CD4-positive, alpha-beta T cell treated with Interleukin-10 for 1 hour (primary cell): ENCODE measurements around the gene GAS6.

Experiments used
- DNase-seq: peaks from one replicate; pipeline ENCODE4 v3.0.0-alpha.2; 2020

Gene GAS6

DNA sequence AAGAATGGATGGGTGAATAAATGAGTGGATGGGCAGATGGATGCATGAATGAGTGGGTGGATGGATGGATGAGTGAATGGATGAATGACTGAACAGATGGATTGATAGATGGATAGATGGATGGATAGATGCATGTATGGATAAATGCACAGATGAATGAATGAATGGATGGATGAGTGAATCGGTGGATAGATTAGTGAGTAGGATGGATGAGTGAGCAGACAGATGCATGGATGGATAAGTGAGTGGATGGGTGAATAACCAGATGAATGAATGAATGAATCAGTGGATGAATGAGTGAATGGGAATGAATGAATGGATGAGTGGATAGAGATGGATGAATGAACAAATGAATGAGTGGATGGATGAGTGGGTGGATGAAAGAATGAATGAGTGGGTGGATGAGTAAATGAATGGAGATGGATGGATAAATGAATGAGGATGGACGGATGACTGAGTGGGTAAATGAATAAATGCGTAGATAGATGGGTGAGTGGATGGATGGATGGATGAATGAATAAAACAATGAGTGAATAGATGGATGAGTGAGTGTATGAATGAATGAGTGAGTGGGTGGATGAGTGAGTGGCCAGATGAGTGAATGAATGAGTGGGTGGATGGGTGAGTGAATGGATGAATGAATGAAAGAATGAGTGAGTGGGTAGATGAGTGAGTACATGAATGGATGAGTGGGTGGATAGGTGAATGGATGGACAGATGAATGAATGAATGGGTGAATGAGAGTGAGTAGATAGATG lies 13.0 kb downstream of the GAS6 start:
- DNase-seq: no peak

DNA sequence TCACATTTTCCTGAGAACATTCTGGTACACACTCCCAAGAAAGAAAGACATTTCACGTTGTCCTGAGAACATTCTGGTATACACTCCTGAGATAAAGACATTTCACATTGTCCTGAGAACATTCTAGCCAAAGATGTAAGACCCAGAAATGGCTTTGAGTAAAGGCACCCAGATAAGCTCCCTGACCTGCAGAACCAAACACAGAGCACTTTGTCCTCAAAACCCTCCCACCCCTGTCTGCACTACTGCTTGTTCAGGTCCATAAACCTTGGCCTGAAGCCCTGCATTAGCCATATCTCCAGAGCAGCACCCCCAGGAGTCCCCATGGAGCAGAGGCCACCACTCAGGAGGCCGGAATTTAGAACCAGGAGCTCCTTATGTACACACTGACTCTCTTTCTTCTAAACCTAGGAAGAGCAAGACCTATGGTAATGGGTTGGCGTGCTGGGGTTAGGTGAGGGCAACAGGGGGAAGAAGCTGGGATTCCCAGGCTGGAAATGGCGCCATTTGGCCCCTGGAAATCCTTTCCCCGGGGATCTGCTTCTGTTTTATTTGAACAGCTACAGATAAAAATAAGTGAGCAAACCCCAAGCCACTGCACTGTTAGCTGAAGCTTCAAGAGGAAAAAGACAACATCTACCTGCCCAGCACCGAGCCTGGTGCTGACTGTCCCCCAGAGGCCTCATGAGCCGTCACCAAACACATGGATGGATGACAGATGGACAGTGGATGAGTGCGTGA lies 13.7 kb downstream of the GAS6 start:
- DNase-seq: no peak

DNA sequence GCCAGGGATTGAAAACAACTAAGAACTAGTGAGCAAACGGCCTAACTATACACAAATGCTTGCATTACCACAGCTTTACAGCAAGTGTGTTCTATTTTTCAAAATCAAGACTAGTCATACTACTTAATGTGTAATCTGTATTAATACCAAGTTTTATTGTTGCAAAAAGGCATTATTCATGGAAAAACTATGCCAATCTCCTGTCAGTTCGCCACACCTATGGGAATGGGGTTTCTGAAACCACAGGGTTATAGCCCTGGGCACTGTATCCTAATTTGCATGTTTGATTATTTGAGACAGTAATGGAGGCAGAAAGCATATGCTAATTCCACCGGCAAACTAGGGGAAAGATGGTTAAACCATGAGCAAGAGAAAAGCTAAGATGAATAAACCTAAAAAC lies 14.3 kb downstream of the GAS6 start:
- DNase-seq: no peak

DNA sequence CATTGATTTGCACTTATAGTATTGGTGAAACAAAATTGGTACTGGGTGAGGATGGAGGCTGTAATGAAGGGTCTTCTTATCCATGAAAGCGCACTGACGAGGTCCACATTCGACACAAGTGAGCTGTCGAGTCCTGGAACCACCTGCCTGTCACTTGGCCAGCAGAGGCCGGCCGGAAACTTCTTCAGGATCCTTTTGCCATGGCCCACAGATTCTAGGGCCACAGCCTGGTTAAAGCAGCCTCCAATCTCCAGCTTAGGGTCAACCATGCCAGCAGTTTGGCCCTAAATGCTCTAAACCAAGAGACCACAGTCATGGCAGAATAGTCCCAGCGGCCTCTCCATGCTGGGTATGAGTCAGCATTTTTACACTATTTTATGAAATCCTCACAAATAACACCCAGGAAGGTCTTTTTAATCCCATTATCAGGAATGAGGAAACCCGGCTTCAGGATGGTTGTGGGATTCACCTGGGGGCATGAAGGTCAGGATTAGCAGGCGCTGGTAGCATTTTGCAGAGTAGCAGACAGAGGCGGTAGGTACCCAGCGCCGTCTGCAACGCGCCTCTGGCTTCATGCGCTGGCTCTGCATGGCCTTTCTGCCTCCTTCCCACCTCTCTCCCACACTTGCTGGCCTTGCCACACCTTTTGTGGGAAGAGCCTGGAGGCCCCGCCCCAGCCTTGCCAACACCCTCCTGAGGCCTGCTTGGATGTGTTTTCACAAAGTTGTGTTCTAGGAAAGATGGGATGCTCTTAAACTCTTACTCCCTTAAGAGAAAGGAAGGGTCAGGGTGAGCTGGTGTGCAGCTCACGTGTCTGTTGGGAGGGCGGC lies 15.2 kb downstream of the GAS6 start:
- no peak for DNase-seq

DNA sequence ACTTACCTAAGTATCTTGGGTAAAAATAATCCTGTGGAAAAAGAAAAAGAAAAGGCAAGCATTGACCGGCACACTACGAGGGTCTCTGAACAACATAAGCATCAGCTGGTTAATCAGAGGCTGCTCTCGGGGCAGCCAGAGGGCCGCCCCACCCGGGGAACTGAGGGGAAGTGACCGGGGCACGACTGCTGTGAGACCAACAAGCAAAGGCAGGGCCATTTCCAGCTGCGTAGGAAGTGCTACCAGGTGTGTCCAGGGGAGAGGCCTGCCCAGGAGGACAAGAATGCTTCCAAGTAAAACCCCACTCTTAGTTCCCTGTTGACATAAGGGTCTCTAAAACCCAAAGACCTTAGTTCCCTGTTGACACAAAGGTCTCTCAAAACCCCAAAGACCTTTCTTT lies 15.9 kb downstream of the GAS6 start:
- DNase-seq: no peak

DNA sequence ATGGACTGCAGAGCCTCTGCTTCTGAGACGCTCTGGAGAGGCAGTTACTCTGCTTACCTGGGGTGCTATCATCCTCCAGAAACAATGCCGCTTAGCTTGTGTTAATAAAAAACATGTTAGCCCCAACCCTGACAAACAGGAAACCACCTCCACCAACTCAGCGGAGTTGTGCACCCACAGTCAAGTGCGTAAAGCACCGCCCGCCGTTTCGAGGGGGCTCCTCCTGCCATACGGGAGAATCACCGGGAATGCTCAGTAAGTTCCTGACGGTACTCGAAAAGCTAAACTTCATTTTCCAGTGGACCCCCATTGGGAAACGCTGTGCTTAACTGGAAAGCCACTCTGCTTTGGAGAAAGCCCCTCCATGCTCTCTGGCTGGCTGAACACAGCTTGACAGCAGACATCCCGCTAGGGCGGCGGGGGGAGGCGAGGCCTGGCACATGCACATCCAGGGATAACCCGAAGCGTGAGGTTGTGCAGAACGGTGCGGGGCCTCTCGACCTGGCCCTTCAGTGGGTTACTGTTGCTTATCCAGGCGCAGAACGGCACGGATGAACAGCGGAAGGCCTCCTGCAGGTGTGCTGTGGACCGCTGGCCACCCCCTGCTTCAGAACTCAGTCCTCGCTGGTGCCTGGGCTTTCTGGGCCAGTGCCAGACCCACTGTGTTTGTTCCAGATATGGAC lies 17.1 kb downstream of the GAS6 start:
- DNase-seq: peak; percentile 43

DNA sequence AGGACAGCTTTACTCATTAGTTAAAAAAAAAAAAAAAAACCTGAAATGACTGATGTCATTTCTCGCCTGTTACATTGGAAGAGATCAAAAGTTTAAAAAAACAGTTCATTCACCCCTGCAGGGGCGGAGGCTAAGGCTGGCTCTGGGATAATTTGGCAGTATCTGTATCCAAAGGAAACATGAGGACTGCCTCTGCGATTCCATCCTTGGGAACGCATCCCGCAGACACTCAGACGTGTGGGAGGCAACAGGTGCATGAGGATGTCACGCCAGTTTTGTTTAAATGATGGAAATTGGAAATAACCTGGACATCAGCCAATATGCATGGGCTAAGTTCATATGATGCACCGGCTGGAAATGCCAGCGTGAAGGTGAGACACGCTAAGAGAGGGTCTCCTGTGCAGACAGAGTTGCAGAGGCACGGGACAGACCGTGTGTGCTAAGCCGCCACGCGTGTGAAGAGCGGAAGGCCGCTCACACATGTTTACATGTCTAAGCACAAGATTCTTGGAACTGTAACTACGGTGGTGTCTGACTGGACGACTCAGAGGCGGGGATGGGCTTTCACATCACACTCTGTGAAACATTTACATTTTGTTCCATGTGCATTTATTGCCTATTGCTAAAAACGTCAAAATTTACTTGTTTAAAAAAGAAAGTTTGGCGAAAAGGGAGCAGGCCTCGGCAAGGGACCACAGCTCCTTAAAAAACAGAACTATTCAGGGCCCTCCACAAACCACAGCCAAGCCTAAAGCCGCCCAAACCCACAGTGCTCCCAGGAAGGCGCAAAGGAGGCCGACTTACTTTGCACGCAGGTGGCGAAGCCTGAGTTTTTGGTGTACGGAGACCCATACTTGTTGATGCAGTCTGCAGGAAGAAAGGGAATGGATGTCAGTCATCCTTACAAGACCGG lies 17.9 kb downstream of the GAS6 start:
- no peak for DNase-seq

DNA sequence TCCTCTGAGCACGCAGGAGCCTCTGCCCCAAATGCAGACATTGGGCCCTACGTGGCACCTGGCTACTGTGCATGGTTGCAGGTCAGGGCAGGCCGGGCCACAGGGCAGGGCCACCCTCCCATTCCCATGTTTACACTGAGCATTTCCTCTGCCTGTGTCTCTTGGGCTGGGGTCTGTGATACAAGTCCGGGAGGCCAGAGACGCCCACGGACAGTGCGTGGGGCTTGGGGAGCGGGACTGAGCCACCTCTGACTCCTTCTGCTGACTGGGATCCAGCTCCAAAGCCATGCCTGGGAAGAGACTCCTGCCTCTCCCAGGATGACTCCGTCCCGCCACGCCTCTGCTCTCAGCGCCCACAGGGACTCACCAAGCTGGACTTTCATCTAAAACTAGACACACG lies 18.8 kb downstream of the GAS6 start:
- DNase-seq: no peak

DNA sequence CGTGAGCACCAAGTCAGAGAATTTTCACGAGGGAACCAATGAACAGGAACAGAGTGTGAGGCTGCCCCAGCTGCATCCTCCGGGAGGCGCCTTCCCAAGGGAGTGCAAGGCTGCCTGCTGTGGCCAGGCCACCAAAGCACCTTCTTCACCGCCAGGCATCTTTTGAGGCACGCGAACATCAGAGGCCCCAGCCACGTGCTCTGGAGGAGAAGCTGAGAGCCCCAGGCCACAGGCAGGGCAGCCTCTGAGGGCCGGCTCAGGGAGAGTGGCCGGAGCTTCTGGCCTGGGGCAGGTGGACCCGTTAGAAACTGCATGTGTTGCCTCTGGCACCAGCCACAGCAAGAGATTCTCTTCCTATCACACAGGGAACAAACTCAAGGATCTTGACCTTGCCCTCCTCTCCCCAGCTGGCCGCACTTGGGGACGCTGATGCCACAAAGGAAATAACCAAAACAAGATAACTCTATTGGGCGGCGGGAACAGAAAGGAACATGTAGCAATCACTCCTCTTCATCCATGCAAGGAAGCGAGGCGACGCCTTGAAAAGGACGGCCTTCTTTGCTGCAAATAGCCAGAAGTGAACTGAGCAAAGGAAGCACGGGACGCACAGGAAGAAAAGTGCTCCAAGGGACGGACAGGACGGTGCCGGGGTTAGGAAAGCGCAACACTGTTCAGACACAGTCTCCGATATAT lies 19.9 kb downstream of the GAS6 start:
- no peak for DNase-seq

DNA sequence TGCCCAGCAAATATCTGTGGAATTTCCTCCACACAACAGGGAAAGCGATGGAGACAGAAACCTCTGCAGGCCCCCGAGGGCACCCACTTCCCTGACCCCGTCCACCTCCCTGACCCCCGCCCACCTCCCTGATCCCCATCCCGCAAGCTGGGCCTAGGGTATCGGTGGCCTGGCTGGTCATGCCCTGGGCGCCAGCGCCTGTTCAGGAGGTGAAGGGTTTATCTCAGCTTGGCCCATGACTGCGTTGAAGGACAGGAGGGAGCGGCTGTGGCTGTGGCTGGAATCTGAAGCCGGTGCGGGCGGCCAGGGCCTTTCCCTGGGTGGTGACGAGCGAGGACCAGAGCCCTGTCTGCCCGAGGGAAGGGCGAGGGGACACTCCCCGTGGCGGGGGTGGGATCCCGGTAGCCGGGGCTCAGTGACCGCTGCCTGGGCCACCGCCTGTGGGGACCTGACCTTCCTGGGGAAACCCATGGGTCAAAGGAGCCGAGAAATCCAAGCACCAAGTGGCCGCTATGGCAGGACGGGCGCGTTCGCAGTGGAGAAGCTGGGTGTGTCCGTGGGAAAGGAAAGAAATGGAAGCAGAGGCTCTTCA lies 20.7 kb downstream of the GAS6 start:
- DNase-seq: no peak

DNA sequence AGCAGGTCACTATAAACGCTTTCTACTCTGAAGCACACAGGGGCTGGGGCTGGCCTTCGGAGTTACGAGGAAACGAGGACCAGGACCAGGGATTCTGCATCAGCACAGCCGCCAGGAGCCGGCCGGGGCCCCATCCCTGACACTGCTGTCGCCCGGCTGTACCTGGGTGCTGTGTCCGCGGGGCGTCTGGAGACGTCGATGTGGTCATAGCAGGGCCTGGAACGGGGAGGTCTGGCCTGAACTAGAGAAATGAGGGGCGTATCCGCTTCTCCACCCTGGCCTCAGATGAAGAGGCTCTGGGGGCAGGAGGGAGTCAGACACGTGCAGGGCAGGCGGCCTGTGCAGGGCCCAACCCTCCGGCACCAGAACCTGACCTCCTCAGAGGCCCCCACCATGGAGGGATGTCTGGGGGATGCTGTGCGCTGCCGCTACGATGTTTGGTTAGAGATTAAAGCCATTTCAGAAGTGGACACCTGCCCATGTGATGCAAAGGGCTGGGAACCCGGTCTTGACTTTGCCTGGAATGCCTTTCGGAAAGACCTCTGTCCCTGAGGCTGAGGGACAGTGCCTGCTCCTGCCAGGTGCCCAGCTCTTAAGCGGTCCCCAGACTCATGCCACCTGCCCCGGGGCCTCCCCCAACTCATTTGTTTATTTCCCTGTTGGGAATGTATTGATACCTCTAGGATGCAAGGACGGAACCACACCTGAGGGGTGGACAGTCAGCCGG lies 21.4 kb downstream of the GAS6 start:
- DNase-seq: no peak

DNA sequence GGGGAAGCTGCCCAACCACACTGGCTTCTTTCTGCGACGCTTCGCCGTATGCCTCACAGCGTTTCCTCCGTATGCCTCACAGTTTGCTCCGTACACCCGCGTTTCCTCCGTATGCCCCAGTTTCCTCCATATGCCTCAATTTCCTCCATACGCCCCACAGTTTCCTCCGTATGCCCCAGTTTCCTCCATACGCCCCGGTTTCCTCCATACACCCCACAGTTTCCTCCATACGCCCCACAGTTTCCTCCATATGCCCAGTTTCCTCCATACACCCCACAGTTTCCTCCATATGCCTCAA lies 22.6 kb downstream of the GAS6 start:
- no peak for DNase-seq

DNA sequence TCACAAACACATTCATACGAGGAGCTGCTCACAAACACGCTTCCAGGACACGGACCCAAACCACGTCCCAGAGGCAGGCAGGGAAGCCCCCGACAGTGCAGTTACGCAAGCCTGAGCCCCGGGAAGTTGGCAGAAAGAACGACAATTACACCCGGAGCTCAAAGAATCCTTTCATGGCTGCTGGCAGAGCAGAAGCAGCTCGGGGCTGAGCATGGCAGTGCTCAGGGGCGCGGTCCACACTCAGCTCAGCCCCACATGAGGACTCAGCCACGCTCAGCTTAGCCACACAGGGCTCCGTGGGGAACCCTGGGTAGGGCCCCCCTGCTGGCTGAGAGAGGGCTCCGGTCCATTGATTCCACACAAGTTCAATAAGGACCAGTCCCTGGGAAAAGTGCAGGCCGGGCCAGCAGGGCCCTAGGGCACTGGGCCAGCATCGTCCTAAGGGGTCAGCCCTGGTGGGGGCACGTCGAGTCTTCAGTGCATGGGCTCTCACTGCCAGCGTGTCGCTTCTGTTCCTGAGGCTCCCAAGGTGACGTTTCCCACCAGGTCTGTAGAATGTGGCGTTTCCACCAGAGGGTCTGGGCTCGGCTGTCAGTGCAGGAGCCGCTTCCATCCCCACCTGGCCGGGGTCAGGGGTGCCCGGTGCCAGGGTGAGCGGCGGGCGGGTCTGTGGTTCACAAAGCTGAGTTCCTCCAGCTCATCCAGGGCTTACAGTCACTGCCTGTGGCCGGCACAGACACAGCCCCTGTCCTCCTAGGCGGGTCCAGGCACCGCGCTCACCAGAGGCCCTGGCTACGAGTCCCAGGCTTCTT lies 23.1 kb downstream of the GAS6 start:
- DNase-seq: no peak

DNA sequence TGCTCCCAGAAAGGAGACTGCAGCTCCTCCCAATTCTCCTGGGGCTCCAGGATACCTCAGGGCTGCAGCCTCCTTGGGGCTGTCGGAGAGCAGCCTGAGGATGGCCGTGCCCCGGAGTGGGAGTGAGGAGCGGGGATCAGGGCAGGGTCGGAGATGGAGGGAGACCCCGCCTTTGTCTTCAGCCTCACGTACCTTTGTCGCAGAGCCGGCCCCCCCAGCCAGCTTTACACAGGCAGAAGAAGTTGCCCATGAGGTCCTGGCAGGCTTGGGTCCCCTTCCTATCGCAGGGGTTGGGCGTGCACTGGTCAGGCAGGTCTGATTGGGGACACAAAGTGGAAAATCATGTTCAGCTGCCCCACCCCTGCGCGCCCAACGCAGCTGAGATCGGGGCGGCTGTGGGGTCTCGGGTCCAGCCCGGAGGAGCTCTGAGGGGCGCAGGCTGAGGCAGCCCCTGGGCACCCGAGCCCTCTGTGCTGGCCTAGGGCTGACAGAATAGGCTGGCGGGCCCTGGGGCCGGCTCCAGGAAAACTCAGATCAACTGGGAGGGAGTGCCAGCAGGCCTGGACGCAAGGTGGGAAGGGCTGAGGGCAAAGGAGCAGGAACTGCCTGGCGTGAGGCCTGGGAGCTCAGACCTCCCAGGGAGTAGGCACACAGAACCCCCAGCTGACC lies 24.2 kb downstream of the GAS6 start:
- DNase-seq: no peak

DNA sequence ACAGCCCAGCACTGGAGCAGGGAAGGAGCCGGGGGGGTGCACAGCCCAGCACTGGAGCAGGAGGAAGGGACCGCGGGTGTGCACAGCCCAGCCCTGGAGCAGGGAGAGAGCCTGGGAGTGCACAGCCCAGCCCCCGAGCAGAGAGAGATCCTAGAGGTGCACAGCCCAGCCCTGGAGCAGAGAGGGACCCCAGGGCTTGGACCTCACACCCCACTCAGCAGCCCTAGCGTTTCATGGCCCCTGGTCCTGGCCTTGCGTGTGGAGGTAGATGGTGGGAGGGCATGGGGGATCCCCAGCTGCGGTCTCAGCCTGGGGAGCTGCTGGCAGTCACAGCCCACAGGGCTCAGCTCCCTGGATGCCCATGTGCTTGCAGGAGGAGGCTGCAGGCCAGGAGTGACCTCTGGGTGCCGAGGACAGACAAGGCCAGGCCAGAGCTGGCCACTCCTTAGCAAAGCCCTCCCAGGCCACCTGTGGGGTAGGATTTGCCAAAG lies 25.1 kb downstream of the GAS6 start:
- DNase-seq: no peak

DNA sequence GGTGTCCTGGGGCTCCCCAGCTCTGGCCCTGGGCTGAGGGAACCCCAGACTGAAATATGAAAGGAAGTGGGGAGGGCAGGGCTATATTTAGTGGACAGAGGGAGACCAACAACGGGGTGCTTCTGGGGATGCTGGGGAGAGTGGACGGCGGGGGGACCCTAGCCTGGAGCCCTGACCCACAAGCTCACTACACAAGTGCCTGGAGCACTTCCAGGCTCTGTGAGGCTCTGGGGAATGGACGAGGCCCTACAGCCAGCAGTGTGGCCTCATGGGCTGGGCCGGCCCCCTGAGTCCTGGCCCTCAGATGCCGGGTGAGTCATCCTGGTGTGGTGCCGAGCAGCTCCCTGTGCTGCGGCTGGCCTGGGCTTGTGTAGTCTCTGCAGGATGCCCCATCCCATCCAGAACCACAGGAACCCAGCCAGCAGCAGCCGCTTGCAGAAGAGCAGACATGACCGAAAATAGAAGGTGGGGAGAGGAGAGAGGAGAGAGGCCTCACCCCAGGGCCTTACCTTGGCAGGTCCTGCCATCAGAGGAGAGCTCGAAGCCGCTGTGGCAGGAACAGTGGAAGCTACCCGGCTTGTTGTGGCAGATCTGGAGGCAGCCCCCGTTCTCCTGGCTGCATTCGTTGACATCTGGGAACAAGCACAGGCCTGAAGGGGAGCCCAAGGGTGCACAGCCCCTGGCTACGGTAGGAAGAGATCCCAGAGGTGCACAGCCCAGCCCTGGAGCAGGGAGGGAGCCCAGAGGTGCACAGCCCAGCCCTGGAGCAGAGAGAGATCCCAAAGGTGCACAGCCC lies 26.1 kb downstream of the GAS6 start:
- no peak for DNase-seq

DNA sequence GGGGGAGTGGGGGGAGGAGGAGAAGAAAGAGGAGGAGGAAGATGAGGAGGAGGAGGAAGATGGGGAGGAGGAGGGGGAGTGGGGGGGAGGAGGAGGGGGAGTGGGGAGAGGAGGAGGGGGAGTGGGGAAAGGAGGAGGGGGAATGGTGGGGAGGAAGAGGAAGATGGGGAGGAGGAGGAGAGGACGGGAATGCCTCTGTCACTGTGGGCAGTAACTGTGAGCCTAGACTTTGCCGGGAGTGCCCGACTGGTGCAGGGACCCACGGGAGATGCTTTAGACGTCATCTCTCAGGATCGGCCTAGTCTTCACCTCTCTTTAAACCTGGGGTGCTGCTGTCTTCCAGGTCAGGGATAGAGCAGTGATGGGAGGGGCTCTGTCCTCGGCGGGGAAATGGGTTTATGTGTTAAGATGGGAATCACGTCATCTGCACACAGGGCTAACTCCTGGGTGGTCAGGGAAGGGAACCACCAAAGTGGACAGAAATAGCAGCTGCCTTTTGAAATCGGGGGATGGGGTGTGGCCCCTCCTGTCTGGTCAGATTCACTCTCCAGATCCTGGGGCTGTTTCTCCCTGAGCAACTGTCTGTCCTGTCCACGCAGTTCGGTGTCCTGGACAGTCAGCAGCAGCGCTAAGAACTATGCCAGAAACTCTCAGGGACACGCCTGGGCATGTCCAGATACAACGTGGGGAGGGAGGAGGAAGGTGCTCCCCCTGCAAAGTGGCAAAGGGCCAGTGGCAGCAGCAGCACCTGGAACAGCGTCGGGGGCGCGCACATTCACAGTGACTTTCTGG lies 26.9 kb downstream of the GAS6 start:
- DNase-seq: no peak
